GM12892 (cell line): ENCODE data around the gene KBTBD13. TPM values are rescaled to one million over a fixed set of nuclear protein-coding genes. Genes with fewer than 3 reads are reported as not detected.

Experiments used
- DNase-seq: peaks from one replicate; pipeline ENCODE4 v3.0.0; 2011; ENCODE audit not compliant: insufficient read length
- FAIRE-seq: peaks from 2 replicates; lab custom pipeline; 2011; peaks lifted over from hg19 to GRCh38; lab: Jason Lieb, UNC
- POLR2A ChIP-seq: IDR thresholded peaks from 2 replicates; pipeline ENCODE4 v1.6.1; 2011; ENCODE audit warnings: low read depth, low read length, control low read depth
- POLR2AphosphoS5 ChIP-seq: IDR thresholded peaks from 2 replicates; pipeline ENCODE4 v1.6.1; 2011; ENCODE audit warnings: low read depth, low read length, control low read depth
- TAF1 ChIP-seq: IDR thresholded peaks from 2 replicates; pipeline ENCODE4 v1.6.1; 2011; ENCODE audit warnings: low read depth, mild to moderate bottlenecking, control low read depth, low read length, borderline replicate concordance
- polyA plus RNA-seq: library from polyadenylated mRNA; unstranded; fragments of >200 nt; gene quantifications from one replicate; pipeline ENCODE4 v1.2.1, GENCODE V29; 2012; ENCODE audit warnings: missing spikeins, inconsistent platforms; ENCODE audit not compliant: missing spikeins

KBTBD13 gene
- not detected for polyA plus RNA-seq

DNA sequence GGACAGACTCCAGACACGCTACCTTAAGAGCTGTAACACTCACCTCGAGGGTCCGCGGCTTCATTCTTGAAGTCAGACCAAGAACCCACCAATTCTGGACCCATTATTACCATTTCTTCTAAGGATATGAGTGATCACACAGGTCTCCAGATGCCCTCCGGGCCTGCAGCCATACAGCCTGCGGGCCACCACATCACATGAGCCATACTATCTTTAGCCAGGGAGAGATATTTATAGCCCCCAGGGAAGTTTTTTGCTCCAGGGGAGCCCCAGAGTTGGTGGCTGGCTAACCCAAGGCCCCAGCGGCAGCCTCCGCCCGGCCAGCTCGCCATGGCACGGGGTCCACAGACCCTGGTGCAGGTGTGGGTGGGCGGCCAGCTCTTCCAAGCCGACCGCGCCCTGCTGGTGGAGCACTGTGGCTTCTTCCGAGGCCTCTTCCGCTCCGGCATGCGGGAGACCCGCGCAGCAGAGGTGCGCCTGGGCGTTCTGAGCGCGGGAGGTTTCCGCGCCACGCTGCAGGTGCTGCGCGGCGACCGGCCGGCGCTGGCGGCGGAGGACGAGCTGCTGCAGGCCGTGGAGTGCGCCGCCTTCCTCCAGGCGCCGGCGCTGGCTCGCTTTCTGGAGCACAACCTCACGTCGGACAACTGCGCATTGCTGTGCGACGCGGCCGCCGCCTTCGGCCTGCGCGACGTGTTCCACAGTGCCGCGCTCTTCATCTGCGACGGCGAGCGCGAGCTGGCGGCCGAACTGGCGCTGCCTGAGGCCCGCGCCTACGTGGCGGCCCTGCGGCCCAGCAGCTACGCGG, at the start of gene KBTBD13:
TSS of gene KBTBD13 (plus strand) at position 261 of the 805 bp plus-strand sequence. CDS start at position 331, 70 bp downstream.
- TF ChIP-seq POLR2A (no peak), POLR2AphosphoS5 (no peak), TAF1 (no peak)
- FAIRE-seq (no peak), DNase-seq (no peak)

GRCh38 chr15:65026756-65027155, 49.8 kb upstream of the KBTBD13 start:
- no peak for TF ChIP-seq TAF1
- no peak for TF ChIP-seq POLR2AphosphoS5
- TF ChIP-seq POLR2A: no peak
- DNase-seq: no peak
- FAIRE-seq: no peak

- TF ChIP-seq TAF1 (no peak), POLR2A (no peak), POLR2AphosphoS5 (no peak)
- no peak for FAIRE-seq
- no peak for DNase-seq
Measured at GRCh38 chr15:65027593-65027992, 49.0 kb upstream of the KBTBD13 start.

DNA sequence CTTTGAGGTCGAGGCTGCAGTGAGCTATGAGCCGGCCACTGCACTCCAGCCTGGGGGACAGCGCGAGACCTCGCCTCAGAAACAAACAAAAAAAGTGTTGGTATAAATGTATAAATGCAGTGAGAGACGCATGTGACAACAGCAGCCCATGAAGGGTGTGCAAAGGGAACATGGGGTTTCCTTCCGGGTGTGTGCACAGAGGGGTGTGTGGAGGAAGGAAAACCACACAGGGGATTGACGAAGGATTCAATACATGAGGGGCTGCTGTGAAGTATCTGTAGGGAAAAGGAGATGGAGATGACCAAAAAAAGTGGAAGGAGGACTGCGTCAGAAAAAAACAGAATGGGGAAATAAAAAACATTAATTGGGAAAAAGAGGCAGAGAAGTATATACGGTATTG, 48.2 kb upstream of the KBTBD13 start:
- FAIRE-seq: no peak
- DNase-seq: no peak
- TF ChIP-seq POLR2A (no peak), TAF1 (no peak), POLR2AphosphoS5 (no peak)

DNA sequence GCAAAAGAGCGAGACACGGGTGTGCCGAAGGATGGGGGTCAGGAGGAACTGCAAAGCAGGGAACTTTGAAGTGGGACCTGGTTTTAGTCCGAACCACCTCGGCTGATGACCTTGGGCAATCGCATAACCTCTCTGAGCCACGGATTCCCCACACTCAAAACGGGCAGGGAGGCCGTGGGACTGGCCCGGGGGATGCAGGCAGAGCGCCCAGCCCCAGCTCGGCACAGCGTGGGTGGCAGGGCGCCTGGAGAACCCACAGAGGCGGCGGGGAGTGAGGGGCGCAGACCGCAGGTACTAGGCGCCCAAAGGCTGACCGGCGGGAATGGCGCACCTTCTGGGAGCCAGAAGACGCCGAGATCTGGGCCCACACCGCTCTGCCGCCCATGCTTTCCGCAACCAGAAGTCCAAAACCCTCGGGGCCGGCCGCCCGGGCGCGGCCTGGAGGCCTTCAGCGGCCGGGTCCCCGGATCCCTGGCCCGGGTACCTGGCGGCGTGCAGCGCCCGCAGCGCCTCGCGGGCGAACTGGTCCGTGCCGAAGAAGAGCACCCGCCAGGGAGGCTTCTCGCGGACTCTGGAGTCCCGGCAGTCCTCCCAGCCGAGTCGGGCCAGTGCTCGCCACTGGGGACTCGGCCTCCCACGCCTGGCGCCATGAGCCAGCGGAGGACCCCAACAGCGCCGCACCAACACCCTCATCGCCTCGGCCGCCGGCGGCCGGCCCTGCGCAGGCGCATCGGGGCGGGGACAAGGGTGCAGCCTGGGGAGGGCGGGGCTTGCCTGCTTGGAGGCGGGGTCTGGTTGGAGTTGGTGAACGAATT, 47.4 kb upstream of the KBTBD13 start, which contains the start of gene MTFMT:
TSS of gene MTFMT (minus strand) at position 719 of the 815 bp plus-strand sequence. CDS start at position 693, 26 bp downstream.
- peak; percentile 86 for TF ChIP-seq POLR2A
- peak; percentile 79 for TF ChIP-seq POLR2AphosphoS5
- TF ChIP-seq TAF1: no peak
- DNase-seq (peak; percentile 97), FAIRE-seq (peak; percentile 58)

GRCh38 chr15:65029736-65030208, 46.8 kb upstream of the KBTBD13 start:
- no peak for FAIRE-seq
- no peak for DNase-seq
- TF ChIP-seq POLR2AphosphoS5: no peak
- no peak for TF ChIP-seq TAF1
- TF ChIP-seq POLR2A: no peak

DNA sequence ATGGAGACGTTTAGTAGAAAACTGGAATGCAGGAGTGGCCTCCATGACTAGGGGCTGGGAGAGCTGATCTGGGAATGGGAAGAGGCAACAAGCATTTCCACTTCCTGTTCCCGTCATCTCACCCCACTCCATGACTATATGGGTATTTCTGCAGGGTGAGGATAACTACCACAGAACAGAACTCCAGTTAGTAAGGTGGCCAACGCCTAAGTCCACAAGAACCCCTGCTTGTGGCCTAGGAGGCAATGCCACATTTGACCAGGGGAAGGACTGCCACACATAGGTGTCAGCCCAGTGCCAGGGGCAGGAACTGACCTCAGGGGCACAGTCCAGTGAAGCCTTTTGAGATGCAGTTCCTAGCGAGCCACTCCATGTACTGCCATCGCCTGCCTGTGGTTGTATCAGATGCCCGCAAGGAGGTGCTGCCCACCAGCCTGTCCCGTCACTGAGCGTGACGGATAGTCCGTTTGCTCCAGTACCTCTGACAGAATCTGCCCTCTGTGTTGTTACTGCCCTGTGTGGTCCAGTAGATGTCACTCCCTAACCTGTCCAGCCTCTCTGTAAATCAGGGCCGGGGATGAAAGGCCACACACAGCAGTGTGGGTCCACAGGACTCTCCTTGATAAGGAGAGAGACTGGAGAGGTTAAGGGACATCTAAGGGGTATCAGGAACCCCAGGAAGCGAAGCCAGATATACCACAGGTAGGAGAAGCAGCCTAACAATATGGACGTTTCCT, 43.6 kb upstream of the KBTBD13 start:
- TF ChIP-seq POLR2A (no peak), POLR2AphosphoS5 (no peak), TAF1 (no peak)
- FAIRE-seq (peak; percentile 84), DNase-seq (no peak)

GRCh38 chr15:65033659-65034269, 42.8 kb upstream of the KBTBD13 start:
- FAIRE-seq (peak; percentile 66), DNase-seq (no peak)
- TF ChIP-seq TAF1 (no peak), POLR2A (no peak), POLR2AphosphoS5 (no peak)

DNA sequence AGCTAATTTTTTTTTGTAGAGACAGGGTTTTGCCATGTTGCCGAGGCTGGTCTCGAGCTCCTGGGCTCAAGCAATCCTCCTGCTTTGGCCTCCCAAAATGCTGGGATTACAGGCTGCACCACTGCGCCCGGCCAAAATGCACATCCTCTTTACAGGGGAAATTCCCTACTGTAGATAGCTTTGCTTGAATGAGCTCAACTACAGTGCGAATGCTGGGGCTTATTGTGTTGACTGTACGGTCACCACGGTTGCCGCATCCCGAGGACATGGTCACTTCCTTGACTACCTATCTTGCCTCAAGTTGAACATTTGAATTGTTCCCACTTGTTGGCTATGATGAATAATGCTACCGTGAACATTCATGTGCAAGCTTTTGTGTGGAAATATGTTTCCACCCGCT, 41.8 kb upstream of the KBTBD13 start:
- no peak for FAIRE-seq
- DNase-seq: no peak
- TF ChIP-seq TAF1 (no peak), POLR2A (no peak), POLR2AphosphoS5 (no peak)

DNA sequence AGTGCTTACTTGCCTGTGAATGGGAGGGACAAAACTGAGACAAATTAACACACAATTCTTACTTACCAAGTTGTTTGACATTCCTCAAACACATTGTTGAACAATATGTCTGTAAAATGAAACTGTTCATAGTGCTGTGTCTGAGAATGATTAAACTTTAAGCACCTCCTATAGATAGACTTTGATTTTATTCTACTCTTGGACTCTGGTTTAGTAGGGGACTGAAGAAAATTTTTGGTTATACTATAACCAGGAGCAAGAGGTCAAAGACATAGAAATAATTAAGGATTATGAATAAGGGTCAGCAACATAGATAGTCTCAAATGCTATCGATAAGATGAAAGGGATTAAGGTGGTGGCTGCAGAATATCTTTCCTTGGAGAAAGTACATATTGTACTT, 39.2 kb upstream of the KBTBD13 start:
- FAIRE-seq (no peak), DNase-seq (no peak)
- TF ChIP-seq TAF1 (no peak), POLR2AphosphoS5 (no peak), POLR2A (no peak)

GRCh38 chr15:65038428-65038827, 38.1 kb upstream of the KBTBD13 start:
- TF ChIP-seq POLR2A (no peak), POLR2AphosphoS5 (no peak), TAF1 (no peak)
- DNase-seq (no peak), FAIRE-seq (no peak)
